ENCODE data around the gene TMEM51.

TMEM51 gene

DNA sequence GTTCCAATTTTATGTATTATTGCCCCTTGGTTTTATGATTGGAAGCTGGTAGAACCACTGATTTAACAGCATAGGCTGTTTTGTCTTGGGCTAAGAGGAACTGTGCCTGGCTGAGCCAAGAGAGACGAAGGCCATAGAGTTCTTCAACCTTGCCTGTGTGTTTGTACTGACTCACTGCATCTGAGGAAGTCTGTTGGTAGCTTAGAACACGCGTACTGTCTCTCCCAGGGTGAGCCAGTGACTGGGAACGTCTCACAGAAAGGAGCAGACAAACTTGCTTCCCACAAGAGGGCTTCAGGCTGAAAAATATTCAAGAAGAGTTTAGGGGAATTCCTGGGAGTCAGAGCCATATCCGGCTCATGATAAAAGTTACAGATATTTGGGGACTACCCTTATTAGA is 14.9 kb downstream of the TMEM51 start:
- no peak overlapping the region for H3K4me3 ChIP-seq (ENCODE audit: low read depth, low read length)
- DNase-seq (ENCODE audit: low read depth): no peak
- no peak for TF ChIP-seq MAX (IDR thresholded peaks at IDR 0.05; ENCODE audit: low read depth, low read length)
- TF ChIP-seq MYC (IDR thresholded peaks at IDR 0.05; ENCODE audit: low read depth, low read length): no peak
- TF ChIP-seq POLR2A (IDR thresholded peaks at IDR 0.05; ENCODE audit: extremely low read depth, insufficient read length): no peak
- TF ChIP-seq, protein P1, sequence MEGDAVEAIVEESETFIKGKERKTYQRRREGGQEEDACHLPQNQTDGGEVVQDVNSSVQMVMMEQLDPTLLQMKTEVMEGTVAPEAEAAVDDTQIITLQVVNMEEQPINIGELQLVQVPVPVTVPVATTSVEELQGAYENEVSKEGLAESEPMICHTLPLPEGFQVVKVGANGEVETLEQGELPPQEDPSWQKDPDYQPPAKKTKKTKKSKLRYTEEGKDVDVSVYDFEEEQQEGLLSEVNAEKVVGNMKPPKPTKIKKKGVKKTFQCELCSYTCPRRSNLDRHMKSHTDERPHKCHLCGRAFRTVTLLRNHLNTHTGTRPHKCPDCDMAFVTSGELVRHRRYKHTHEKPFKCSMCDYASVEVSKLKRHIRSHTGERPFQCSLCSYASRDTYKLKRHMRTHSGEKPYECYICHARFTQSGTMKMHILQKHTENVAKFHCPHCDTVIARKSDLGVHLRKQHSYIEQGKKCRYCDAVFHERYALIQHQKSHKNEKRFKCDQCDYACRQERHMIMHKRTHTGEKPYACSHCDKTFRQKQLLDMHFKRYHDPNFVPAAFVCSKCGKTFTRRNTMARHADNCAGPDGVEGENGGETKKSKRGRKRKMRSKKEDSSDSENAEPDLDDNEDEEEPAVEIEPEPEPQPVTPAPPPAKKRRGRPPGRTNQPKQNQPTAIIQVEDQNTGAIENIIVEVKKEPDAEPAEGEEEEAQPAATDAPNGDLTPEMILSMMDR (IDR thresholded peaks at IDR 0.05; ENCODE audit: low read depth, low read length): no peak

DNA sequence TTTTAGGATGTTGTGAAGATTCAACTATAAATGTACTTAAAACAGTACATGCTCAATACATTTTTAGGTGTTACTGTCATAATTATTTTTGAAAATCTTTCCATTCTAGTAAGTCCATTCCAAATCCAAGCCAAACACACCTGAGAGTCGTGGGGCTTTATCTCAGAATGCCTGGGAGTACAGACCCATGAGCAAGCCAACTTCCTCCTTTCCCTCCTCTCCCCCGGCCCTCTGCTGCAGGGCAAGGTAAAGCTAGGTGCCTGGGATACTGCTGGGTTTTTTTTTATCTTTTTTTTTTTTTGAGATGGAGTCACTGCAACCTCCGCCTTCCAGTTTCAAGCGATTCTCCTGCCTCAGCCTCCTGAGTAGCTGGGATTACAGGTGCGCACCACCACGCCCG is 16.5 kb downstream of the TMEM51 start:
- DNase-seq (ENCODE audit: low read depth): no peak
- TF ChIP-seq, protein P1 (IDR thresholded peaks at IDR 0.05; ENCODE audit: low read depth, low read length): no peak
- no peak for TF ChIP-seq MYC (IDR thresholded peaks at IDR 0.05; ENCODE audit: low read depth, low read length)
- no peak for TF ChIP-seq POLR2A (IDR thresholded peaks at IDR 0.05; ENCODE audit: extremely low read depth, insufficient read length)
- no peak for TF ChIP-seq MAX (IDR thresholded peaks at IDR 0.05; ENCODE audit: low read depth, low read length)
- H3K4me3 ChIP-seq (ENCODE audit: low read depth, low read length): no peak overlapping the region

DNA sequence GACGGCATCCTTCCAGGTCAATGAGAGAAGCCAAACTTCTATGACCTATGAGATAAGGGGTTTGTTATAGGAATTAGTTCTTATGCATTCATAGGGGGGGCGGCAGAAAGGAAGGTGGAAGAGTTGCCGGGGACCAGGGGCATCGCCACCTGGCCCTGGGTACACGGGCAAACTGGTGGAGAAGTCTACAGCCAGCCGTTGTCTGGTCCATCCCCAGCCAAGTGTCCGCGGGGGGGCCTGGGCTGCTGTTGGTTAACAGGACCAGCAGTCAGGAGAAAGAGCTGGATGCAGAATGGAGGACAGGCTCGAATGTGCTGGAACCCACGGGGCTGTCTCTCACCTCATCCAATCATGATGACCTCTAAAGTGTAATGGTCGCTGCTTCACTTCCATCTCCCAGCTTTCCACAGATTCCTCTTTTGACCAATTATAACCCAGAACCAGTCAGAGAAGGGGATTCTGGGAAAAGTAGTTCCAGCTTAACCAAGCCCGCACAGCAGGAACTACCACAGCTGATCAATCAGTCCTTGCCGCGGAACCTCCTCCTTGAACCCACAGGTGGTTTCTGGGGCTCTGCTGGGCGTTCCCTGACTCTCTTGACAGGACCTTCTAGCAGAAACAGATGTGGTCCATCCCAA is 17.8 kb downstream of the TMEM51 start:
- TF ChIP-seq MAX (IDR thresholded peaks at IDR 0.05; ENCODE audit: low read depth, low read length) (no peak), POLR2A (IDR thresholded peaks at IDR 0.05; ENCODE audit: extremely low read depth, insufficient read length) (no peak), MYC (IDR thresholded peaks at IDR 0.05; ENCODE audit: low read depth, low read length) (no peak)
- TF ChIP-seq, protein P1 (IDR thresholded peaks at IDR 0.05; ENCODE audit: low read depth, low read length): no peak
- H3K4me3 ChIP-seq (ENCODE audit: low read depth, low read length): no peak overlapping the region
- DNase-seq (ENCODE audit: low read depth): no peak

DNA sequence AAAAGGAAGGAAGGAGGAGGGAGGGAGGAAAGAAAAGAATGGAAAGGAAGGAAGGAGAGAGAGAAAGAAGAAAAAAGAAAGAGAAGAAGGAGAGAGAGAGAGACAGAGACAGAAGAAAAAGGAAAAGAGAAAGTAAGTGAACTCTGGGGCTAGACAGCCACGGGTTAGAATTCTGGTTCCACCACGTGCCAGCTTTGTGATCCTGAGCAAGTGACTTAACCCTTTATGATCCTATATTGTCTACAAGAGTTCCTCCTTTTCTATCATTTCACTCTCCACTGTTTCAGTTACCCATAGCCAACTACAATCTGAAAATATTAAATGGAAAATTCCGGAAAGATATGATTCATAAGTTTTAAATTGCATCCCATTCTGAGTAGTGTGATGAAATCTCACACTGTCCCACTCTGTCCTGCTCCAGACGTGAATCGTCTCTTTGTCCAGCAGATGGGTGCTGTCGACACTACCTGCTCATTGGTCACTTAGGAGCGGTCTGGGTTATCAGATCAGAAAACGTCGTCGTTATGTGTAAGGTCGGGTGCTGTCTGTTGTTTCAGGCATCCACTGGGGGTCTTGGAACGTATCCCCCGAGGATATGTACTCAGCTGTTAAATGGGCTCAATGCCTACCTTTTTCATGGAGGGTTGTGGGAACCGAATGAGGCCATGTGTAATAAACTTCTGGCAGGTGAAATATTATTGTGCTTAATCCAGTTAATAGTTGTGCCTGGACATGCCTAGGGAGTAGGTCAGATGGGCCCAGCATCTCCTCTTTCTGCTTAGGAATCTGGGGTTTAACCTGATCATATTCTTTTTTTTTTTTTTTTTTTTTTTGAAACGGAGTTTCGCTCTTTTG is 19.1 kb downstream of the TMEM51 start:
- no peak for TF ChIP-seq MYC (IDR thresholded peaks at IDR 0.05; ENCODE audit: low read depth, low read length)
- TF ChIP-seq, protein P1 (IDR thresholded peaks at IDR 0.05; ENCODE audit: low read depth, low read length): no peak
- DNase-seq (ENCODE audit: low read depth): no peak
- no peak overlapping the region for H3K4me3 ChIP-seq (ENCODE audit: low read depth, low read length)

DNA sequence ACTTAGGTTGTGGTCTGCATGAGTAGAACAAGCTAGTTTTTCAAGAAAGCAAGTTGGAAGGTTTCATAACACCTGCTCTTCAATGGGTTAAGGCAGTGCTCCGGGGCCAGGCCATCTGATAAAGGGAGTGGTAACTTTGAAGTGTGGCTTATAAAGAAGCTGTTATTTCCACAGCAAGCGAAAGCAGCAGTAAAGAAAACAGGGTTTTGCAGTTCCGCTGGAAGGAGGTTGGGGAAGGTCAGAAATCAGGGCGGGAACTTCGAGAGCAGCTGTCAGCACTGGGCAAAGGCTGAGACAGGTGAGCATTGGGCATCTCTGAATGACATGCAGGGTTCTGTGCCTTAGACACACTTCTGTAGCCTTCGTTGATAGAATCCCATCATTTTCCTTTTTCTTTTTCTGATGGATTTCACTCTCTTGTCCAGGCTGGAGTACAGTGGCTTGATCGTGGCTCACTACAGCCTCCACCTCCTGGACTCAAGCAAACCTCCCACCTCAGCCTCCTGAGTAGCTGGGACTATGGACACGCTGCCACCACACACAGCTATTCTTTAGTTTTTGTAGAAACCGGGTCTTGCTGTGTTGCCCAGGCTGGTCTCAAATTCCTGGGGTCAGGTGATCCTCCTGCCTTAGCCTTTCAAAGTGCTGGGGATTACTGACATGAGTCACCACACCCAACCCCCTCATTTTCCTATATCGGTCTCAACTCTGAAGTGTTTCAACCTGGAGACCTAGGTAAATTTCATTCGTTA is 20.5 kb downstream of the TMEM51 start:
- H3K4me3 ChIP-seq (ENCODE audit: low read depth, low read length): no peak overlapping the region
- no peak for DNase-seq (ENCODE audit: low read depth)
- TF ChIP-seq, protein P1 (IDR thresholded peaks at IDR 0.05; ENCODE audit: low read depth, low read length): no peak
